IPS DF 19.7 (cell line): ENCODE data around the gene SUFU.

Experiments used
- DNase-seq: peaks from one replicate; pipeline ENCODE4 v3.0.0-alpha.2; 2013; ENCODE audit warnings: low read depth, low spot score

SUFU gene

GRCh38 chr10:102550636-102551210, 47.0 kb downstream of the SUFU start:
- DNase-seq: no peak

DNA sequence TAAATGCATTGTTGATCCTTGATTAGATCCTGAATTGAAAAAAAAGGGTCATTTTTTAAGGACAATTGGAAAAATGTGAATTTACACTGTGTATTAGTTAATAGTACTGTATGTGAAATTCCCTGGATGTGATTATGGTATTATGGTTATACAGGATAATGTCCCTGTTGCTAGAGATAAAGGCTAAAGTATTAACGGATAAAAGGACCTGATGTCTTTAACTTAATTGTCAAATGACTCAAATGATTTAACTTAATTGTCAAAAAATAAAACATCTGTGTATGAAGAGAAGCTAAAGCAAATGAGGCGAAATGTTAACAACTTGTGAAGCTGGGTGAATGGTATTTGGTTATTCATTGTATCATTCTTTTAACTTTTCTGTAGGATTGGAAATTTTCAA, 48.8 kb downstream of the SUFU start:
- no peak for DNase-seq

DNA sequence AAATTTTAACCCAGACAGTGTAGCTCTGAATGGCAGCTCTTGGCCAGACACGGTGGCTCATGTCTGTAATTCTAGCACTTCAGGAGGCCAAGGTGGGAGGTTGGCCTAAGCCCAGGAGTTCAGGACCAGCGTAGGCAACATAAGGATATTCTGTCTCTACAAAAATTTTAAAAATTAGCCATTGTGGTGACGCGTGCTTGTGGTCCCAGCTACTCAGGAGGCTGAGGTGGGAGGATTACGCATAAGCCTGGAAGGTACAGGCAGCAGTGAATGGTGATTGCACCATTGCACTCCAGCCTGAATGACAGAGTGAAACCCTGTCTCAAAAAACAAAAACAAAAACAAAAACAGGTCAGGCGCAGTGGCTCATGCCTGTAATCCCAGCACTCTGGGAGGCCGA, 50.0 kb downstream of the SUFU start:
- no peak for DNase-seq

DNA sequence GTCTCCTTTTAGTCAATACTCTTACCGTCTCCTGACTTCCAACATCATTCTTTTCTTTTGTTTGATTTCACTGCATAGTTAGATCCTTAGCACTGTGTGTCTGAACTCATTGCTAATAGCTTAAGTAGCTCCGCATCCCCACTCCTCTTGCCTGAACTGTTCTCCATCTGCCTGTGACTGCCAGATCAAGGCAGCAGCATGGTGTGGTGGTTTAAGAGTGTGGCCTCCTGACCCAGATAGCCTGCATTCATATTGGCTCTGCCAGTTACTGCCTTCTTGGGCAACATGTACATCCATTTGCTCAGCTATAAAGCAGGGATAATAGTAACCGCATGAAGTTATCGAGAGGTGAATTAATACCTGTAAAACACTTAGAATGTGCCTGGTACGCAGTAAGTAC, 50.8 kb downstream of the SUFU start:
- DNase-seq: no peak

DNA sequence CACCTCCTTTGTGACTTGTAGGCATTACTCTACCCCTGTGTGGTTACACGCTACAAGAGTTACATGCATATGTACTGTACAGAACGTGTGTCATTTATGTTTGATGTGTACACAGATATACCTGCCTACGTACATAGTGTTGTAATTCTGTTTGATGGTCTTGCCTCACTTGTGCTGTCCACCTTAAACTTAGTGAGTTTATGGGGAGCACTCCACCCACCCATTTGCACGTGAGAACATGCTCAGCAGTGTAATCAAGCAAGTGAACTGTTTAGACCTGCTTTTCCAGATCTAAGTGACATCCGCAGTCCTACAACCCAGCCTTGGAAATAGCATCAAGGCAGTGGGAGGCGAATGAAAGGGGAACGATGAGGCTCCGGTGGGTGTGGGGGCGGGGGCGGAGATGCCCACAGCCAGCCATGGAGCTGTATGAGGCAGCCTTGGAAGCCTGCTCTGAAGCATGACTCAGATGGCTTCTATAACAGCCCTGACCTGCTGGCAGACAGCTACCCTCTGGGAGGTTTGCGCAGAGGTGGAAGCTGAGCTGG, 52.1 kb downstream of the SUFU start:
- DNase-seq: no peak

GRCh38 chr10:102557569-102557968, 53.8 kb downstream of the SUFU start:
- no peak for DNase-seq

GRCh38 chr10:102559764-102560163, 56.0 kb downstream of the SUFU start:
- no peak for DNase-seq

DNA sequence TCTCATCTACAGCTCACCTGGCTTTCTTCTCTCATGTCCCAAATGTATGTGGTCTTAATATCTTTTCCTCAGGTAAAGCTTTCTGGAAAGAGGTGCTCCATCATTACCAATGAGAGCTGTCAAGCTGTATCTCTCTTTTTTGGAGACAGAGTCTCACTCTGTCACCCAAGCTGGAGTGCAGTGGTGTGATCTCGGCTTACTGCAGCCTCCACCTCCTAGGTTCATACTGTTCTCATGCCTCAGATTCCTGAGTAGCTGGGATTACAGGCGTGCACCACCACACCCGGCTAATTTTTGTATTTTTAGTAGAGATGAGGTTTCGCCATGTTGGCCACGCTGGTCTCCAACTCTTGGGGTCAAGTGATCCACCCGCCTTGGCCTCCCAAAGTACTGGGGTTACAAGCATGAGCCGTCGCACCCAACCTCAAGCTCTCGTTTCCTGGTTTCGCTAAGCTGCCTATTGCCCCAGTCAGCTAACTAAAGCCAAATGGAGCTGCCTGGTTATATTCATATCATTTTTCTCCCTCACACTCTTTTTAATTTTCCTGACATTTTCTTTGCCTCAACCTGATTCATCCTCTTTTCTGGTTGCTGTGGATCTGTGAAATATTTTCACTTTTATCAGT, 60.5 kb downstream of the SUFU start:
- DNase-seq: no peak

- peak; percentile 82 for DNase-seq
These were observed 62.0 kb downstream of the SUFU start for GRCh38 chr10:102565793-102566192.

DNA sequence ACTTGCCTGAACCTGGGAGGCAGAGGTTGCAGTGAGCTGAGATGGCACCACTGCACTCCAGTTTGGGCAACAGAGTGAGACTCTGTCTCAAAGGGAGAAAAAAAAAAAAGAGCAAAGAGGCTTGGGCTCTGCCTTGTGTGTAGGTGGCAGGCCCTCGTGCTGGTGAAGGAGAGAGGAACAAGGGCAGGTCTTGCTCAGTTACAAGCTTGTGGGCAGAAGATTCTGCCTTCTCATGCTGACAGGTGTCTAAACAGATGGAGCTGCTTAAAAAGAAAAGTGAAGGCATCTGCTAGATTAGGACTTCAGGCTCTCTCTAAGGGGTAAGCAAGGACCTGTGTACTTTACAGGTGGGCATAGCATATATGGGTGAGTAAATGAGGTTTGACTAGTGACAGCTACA, 75.0 kb downstream of the SUFU start:
- no peak for DNase-seq

GRCh38 chr10:102579328-102579727, 75.6 kb downstream of the SUFU start:
- DNase-seq: no peak

GRCh38 chr10:102580230-102580629, 76.5 kb downstream of the SUFU start:
- no peak for DNase-seq

- no peak for DNase-seq
These were observed 77.6 kb downstream of the SUFU start for GRCh38 chr10:102581401-102581800.

GRCh38 chr10:102581981-102582580, 78.3 kb downstream of the SUFU start:
- DNase-seq: no peak

DNA sequence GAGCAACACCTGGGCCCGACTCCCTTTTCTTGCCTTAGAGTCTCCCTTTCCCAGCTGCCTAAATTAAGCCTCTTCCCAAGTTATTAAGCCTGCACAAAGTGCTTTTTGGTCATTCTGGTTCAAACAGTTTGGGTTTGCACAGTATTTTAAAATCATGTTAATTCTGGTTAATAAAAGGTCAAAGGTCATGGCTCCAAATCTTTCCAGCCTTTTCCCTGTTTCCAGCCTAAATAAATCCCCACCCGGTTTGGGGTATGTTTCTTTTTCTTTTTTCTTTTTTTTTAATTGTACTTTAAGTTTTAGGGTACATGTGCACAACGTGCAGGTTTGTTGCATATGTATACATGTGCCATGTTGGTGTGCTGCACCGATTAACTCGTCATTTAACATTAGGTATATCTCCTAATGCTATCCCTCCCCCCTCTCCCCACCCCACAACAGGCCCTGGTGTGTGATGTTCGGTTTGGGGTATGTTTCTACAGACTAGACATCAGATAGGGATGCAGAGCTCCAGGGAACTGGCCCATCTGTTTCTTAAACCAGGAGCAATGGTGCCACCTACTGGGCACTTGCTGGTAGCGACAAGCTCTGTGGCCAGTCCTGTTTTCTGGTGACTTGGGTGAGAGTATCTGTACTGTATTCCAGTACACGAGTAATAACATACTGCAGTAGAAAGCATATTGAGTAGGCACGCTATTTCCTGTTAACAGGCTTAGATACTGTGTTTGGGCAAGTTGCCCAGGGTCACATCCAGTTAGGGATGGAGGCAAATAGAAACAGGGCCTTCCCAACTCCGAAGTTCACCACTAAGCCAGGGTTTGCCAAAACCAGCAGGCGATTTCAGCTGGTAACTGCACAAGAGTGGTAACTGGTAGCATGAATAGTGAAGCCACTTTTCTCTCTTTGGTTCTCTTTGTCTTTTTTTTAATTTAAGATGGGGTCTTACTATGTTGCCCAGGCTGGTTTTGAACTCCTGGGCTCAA, 80.0 kb downstream of the SUFU start:
- peak; percentile 50 for DNase-seq

DNA sequence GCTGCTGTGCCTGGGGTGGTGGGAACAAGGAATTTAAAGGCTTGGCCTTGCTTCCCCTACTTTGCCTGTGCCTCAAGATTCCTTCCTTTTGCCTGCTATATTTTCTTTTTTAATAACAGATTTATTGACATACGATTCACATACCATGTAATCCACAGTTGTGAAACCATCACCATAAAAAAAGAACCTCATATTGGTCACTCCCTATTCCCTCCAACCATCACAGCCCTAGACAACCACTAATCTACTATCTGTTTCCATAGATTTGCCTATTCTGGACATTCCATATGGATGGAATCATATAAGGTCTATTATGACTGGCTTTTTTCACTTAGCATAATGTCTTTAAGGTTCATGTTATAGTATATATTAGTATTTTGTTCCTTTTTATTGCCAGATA, 81.3 kb downstream of the SUFU start:
- DNase-seq: no peak

DNA sequence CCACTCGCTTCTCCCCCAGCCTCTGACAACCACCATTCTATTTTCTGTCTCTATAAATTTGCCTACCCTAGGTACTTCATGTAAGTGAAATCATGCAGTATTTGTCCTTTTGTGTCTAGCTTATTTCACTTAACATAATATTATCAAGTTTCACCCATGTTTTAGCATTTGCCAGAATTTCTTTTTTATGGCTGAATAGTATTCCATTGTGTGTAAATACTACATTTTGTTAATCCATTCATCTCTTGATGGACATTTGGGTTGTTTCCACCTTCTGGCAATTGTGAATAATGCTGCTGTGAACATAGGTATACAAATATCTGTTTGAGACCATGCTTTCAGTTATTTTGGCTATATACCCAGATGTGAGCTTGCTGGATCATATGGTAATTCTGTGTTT, 83.1 kb downstream of the SUFU start:
- DNase-seq: no peak

DNA sequence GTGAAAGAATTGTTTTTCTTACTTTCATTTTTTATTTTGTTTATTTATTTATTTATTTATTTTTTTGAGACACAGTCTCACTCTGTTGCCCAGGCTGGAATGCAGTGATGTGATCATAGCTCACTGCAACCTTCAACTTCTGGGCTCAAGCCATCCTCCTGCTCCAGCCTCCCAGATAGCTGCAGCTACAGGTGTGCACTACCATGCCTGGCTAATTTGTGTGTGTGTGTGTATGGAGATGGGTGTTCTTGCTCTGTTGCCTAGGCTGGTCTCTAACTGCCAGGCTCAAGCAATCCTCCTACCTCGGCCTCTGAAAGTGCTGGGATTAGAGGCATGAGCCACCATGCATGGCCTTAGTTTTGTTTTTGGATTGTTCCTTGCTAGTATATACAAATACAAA, 85.1 kb downstream of the SUFU start:
- DNase-seq: no peak

GRCh38 chr10:102593074-102593803, 89.5 kb downstream of the SUFU start:
- DNase-seq: no peak

GRCh38 chr10:102593804-102594079, 90.0 kb downstream of the SUFU start:
- DNase-seq: no peak

GRCh38 chr10:102595293-102595692, 91.5 kb downstream of the SUFU start:
- DNase-seq: no peak

GRCh38 chr10:102595897-102596296, 92.1 kb downstream of the SUFU start:
- no peak for DNase-seq
